Activated T-helper 17 cell treated with anti-CD3 and anti-CD28 coated beads, Interleukin-2, amount 50 U/mL, for 72 hours (primary cell): ENCODE data around the gene KRTAP5-5. TPM values are rescaled to one million over a fixed set of nuclear protein-coding genes. Genes with fewer than 3 reads are reported as not detected.

Experiments
- total RNA-seq, 2 donors: library from RNA; stranded (reverse); gene quantifications; one replicate each; pipeline ENCODE4 v1.2.3, GENCODE V29; 2022

The KRTAP5-5 gene
- total RNA-seq, 2 donors from 2014 or later, result not detected

Other genes with a start within 250 kb of the KRTAP5-5 start
- 1 to 10 TPM in 1 of 2 donors, under 1 TPM in 1; 0.09 to 3.3 TPM for gene BRSK2, start 239.8 kb upstream of the KRTAP5-5 start, total RNA-seq
- 10 to 100 TPM; 24.5 to 26.7 TPM for gene MOB2, start 143.0 kb upstream of the KRTAP5-5 start, total RNA-seq
- gene DUSP8, start 57.5 kb upstream of the KRTAP5-5 start, total RNA-seq, result 1 to 10 TPM in 1 of 2 donors, under 1 TPM in 1; 0.80 to 1.7 TPM
- gene KRTAP5-1, start 44.5 kb upstream of the KRTAP5-5 start, total RNA-seq, result not detected
- gene KRTAP5-2, start 31.5 kb upstream of the KRTAP5-5 start, total RNA-seq, result not detected
- gene KRTAP5-3, start 21.3 kb upstream of the KRTAP5-5 start, total RNA-seq, result not detected
- not detected for gene KRTAP5-4, start 7.6 kb upstream of the KRTAP5-5 start, total RNA-seq
- not detected for gene KRTAP5-6, start 67.4 kb downstream of the KRTAP5-5 start, total RNA-seq
- under 1 TPM; 0.17 to 0.42 TPM for gene IFITM10, start 120.8 kb downstream of the KRTAP5-5 start, total RNA-seq
- gene CTSD, start 134.2 kb downstream of the KRTAP5-5 start, total RNA-seq, result 10 to 100 TPM; 38.0 to 59.1 TPM
- gene SYT8, start 205.2 kb downstream of the KRTAP5-5 start, total RNA-seq, result not detected
- gene TNNI2, start 209.2 kb downstream of the KRTAP5-5 start, total RNA-seq, result not detected
- 100 to 1,000 TPM; 328 to 423 TPM for gene LSP1, start 223.3 kb downstream of the KRTAP5-5 start, total RNA-seq